Measurements from ENCODE around the gene KRT75. TPM values are rescaled to one million over a fixed set of nuclear protein-coding genes. Genes with fewer than 3 reads are reported as not detected.

The KRT75 gene
- polyA plus RNA-seq, 1 donor from 2014 or later = not detected

DNA sequence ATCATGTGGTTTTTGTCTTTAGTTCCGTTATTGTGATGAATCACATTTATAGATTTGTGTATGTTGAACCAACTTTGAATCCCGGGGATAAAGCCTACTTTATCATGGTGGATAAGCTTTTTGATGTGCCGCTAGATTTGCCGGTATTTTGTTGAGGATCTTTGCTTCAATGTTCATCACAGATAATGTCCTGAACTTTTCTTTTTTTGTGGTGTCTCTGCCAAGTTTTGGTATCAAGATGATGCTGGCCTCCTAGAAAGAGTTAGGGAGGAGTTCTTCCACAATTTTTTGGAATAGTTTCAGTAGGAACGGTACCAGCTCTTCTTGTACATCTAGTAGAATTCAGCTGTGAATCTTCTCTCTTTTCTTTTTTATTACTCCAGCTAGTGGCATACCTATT lies 24.7 kb upstream of the KRT75 start:
- H3K27ac ChIP-seq (ENCODE audit: low read length) = no peak overlapping the region
- no peaks in the 10 kb centered on the region for H3K9me2 ChIP-seq (ENCODE audit: insufficient read depth, low read length)
- H3K4me3 ChIP-seq (ENCODE audit: low read length) = no peak overlapping the region
- H3K36me3 ChIP-seq (ENCODE audit: insufficient read depth, low read length) = no peaks in the 10 kb centered on the region
- no peak overlapping the region for H2AFZ ChIP-seq (ENCODE audit: low read depth, low read length)
- no peaks in the 10 kb centered on the region for H3K27me3 ChIP-seq (ENCODE audit: insufficient read depth, low read depth, low read length)
- no peaks in the 10 kb centered on the region for H3F3A ChIP-seq (ENCODE audit: insufficient read depth, low read length, poor library complexity, severe bottlenecking)
- H3K79me2 ChIP-seq (replicated peaks; ENCODE audit: insufficient read depth, low read length) = no peaks in the 10 kb centered on the region
- H3K9me3 ChIP-seq (ENCODE audit: low read length) = no peaks in the 10 kb centered on the region
- no peak overlapping the region for H3K9ac ChIP-seq (ENCODE audit: low read length)
- H3K4me2 ChIP-seq (ENCODE audit: low read length) = no peak overlapping the region
- no peaks in the 10 kb centered on the region for H4K20me1 ChIP-seq (ENCODE audit: insufficient read depth)
- TF ChIP-seq SMC3 (conservative IDR thresholded peaks at IDR 0.05; ENCODE audit: poor library complexity) (no peak), TAF1 (IDR thresholded peaks at IDR 0.05; ENCODE audit: low read depth) (no peak)
- TF ChIP-seq, protein P1, sequence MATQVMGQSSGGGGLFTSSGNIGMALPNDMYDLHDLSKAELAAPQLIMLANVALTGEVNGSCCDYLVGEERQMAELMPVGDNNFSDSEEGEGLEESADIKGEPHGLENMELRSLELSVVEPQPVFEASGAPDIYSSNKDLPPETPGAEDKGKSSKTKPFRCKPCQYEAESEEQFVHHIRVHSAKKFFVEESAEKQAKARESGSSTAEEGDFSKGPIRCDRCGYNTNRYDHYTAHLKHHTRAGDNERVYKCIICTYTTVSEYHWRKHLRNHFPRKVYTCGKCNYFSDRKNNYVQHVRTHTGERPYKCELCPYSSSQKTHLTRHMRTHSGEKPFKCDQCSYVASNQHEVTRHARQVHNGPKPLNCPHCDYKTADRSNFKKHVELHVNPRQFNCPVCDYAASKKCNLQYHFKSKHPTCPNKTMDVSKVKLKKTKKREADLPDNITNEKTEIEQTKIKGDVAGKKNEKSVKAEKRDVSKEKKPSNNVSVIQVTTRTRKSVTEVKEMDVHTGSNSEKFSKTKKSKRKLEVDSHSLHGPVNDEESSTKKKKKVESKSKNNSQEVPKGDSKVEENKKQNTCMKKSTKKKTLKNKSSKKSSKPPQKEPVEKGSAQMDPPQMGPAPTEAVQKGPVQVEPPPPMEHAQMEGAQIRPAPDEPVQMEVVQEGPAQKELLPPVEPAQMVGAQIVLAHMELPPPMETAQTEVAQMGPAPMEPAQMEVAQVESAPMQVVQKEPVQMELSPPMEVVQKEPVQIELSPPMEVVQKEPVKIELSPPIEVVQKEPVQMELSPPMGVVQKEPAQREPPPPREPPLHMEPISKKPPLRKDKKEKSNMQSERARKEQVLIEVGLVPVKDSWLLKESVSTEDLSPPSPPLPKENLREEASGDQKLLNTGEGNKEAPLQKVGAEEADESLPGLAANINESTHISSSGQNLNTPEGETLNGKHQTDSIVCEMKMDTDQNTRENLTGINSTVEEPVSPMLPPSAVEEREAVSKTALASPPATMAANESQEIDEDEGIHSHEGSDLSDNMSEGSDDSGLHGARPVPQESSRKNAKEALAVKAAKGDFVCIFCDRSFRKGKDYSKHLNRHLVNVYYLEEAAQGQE (IDR thresholded peaks at IDR 0.05; ENCODE audit: borderline replicate concordance) = no peak

DNA sequence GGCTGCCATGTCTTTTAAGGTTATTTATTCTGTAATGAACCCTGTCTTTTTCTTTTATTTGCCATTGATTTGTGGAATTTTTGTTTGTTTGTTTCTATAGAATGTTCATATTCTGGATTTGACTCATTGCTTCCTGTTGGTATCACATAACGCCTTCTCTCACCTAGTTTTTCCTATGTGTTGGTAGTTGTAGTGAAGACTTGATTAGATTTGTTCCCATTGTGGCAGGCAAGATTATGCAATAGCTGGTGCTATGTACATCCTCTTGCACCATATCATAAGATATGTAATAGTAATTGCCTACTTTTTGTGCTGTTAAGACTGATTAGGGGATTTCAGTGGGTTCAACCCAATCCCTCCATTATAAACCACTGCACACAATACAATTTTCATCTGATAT lies 21.6 kb upstream of the KRT75 start:
- no peaks in the 10 kb centered on the region for H3K79me2 ChIP-seq (replicated peaks; ENCODE audit: insufficient read depth, low read length)
- no peak overlapping the region for H3K9ac ChIP-seq (ENCODE audit: low read length)
- no peaks in the 10 kb centered on the region for H4K20me1 ChIP-seq (ENCODE audit: insufficient read depth)
- H3K4me2 ChIP-seq (ENCODE audit: low read length) = no peak overlapping the region
- H2AFZ ChIP-seq (ENCODE audit: low read depth, low read length) = no peak overlapping the region
- H3K4me3 ChIP-seq (ENCODE audit: low read length) = no peak overlapping the region
- H3K27me3 ChIP-seq (ENCODE audit: insufficient read depth, low read depth, low read length) = no peaks in the 10 kb centered on the region
- no peaks in the 10 kb centered on the region for H3K9me3 ChIP-seq (ENCODE audit: low read length)
- TF ChIP-seq EP300 (conservative IDR thresholded peaks at IDR 0.05; ENCODE audit: poor library complexity, severe bottlenecking) (no peak), RAD21 (conservative IDR thresholded peaks at IDR 0.05) (no peak), POLR2AphosphoS5 (IDR thresholded peaks at IDR 0.05) (no peak), SMC3 (conservative IDR thresholded peaks at IDR 0.05; ENCODE audit: poor library complexity) (no peak), EZH2 (IDR thresholded peaks at IDR 0.05; ENCODE audit: borderline replicate concordance, insufficient read depth, low read length, poor library complexity, severe bottlenecking) (no peak), MXI1 (conservative IDR thresholded peaks at IDR 0.05; ENCODE audit: poor library complexity, severe bottlenecking) (no peak), TAF1 (IDR thresholded peaks at IDR 0.05; ENCODE audit: low read depth) (no peak)
- TF ChIP-seq, protein P2, sequence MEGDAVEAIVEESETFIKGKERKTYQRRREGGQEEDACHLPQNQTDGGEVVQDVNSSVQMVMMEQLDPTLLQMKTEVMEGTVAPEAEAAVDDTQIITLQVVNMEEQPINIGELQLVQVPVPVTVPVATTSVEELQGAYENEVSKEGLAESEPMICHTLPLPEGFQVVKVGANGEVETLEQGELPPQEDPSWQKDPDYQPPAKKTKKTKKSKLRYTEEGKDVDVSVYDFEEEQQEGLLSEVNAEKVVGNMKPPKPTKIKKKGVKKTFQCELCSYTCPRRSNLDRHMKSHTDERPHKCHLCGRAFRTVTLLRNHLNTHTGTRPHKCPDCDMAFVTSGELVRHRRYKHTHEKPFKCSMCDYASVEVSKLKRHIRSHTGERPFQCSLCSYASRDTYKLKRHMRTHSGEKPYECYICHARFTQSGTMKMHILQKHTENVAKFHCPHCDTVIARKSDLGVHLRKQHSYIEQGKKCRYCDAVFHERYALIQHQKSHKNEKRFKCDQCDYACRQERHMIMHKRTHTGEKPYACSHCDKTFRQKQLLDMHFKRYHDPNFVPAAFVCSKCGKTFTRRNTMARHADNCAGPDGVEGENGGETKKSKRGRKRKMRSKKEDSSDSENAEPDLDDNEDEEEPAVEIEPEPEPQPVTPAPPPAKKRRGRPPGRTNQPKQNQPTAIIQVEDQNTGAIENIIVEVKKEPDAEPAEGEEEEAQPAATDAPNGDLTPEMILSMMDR (IDR thresholded peaks at IDR 0.05; ENCODE audit: poor library complexity, severe bottlenecking) = no peak
- TF ChIP-seq, protein P1 (IDR thresholded peaks at IDR 0.05; ENCODE audit: borderline replicate concordance) = no peak
- H3K9me2 ChIP-seq (ENCODE audit: insufficient read depth, low read length) = no peaks in the 10 kb centered on the region
- H3K36me3 ChIP-seq (ENCODE audit: insufficient read depth, low read length) = no peaks in the 10 kb centered on the region
- no peak overlapping the region for H3K27ac ChIP-seq (ENCODE audit: low read length)
- no peaks in the 10 kb centered on the region for H3F3A ChIP-seq (ENCODE audit: insufficient read depth, low read length, poor library complexity, severe bottlenecking)

Data from neural cell (in vitro differentiated cells).